Uterus (tissue), 4 donors: ENCODE measurements around the gene KRTAP10-2. TPM values are rescaled to one million over a fixed set of nuclear protein-coding genes. Genes with fewer than 3 reads are reported as not detected.
"Not testable (repeated sequence)": the region's sequence is repeated elsewhere in the genome, so short reads cannot be mapped to it uniquely, and the experiment has no call there.

Source experiments
- DNase-seq, 2 donors: peaks; one replicate each; pipeline ENCODE4 v3.0.0-alpha.2; 2019 to 2020
- H3K27ac ChIP-seq, 2 donors: fragments of 200-600 bp; sonication (generic); 1 replicate in 1 of 2; 2 replicates in 1 of 2; pipeline ENCODE4 v1.5.1; 2016 to 2018
- H3K27me3 ChIP-seq, 2 donors: fragments of 200-600 bp; sonication (generic); one replicate each; pipeline ENCODE4 v1.5.1; 2018 to 2019; ENCODE audit warnings: control low read depth in 1 of 2
- H3K36me3 ChIP-seq, 2 donors: fragments of 200-600 bp; sonication (generic); one replicate each; pipeline ENCODE4 v1.5.1; 2019; ENCODE audit warnings: control low read depth in 1 of 2
- H3K4me1 ChIP-seq, 2 donors: fragments of 200-600 bp; sonication (generic); one replicate each; pipeline ENCODE4 v1.5.1; 2018 to 2019; ENCODE audit warnings: control low read depth in 1 of 2
- H3K4me3 ChIP-seq, 2 donors: fragments of 200-600 bp; sonication (generic); 1 replicate in 1 of 2; 2 replicates in 1 of 2; pipeline ENCODE4 v1.5.1; 2018 to 2019; ENCODE audit warnings: mild to moderate bottlenecking in 1 of 2
- H3K9me3 ChIP-seq, 2 donors: fragments of 200-600 bp; sonication (generic); one replicate each; pipeline ENCODE4 v1.5.1; 2019; ENCODE audit warnings: control low read depth in 1 of 2
- POLR2A ChIP-seq, 2 donors: fragments of 450-650 bp; IDR thresholded peaks; one replicate each; pipeline ENCODE4 v1.6.1; 2016; ENCODE audit warnings: antibody characterized with exemption in 2 of 2, mild to moderate bottlenecking in 1 of 2, moderate library complexity in 1 of 2
- intact Hi-C: fragments of 100-400 bp; cut with DNase I; formaldehyde crosslinking; loops from one replicate; pipeline ENCODE4 v1.15.1; 2023; ENCODE audit warnings: low total_unique reads
- total RNA-seq, 4 donors: library from RNA; depleted of rRNA in 3 of 4; stranded (reverse); fragments of >200 nt in 3 of 4; gene quantifications; one replicate each; pipeline versions ENCODE4 v1.1.0 to v1.2.4, GENCODE V29; 2014 to 2023
- TF ChIP-seq, protein P1 (sequence below), 4 experiments: fragments of 200-600 bp in 2 of 4; fragments of 450-650 bp in 2 of 4; sonication (generic) in 2 of 4; IDR thresholded peaks; one replicate each; pipeline ENCODE4 v1.5.1; 2016 to 2019; ENCODE audit warnings: antibody characterized with exemption in 4 of 4, mild to moderate bottlenecking in 2 of 4, moderate library complexity in 1 of 4
- donor health status: DM: yes; HTN: yes; CAD: no.

The KRTAP10-2 gene
- total RNA-seq, 4 donors from 2014 or later: not detected

DNA sequence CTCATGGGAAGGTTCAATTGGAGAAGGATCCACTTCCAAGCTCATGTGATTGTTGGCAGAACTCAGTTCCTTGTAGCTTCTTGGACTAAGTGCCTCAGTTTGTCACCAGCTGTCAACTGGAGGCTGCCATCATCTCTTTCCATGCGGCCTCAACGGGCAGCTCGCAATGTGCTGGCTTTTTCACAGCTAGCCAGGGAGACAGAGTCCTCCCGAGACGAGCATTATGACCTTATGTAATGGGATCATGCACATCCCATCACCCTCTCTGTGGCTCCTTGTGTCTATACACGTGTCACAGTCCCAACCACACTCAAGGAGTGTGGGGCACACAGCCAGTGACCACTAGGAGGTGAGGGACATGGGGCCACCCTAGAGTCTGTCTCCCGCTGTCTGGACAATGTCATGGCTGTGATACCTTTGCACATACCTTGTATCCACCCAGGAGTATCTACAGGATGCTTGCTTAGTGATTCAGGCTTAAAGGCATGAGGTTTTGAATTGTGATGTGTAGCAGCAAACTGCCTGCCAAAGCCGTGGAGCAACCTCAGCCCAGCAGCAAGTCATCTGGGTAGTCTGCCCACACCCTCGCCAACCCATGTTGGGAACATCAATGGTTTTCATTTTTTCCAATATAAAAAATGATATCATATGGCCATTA is 44.9 kb upstream of the KRTAP10-2 start:
- Histone ChIP-seq H3K4me3 (no peak overlapping the region), H3K9me3 (no peaks in the 10 kb centered on the region), H3K36me3 (no peaks in the 10 kb centered on the region), H3K4me1 (no peaks in the 10 kb centered on the region), H3K27me3 (no peaks in the 10 kb centered on the region), H3K27ac (no peak overlapping the region)
- TF ChIP-seq POLR2A (IDR thresholded peaks at IDR 0.05): no peak
- no peak for DNase-seq
- intact Hi-C loops: no loop called here

GRCh38 chr21:44595524-44595923 is 44.2 kb upstream of the KRTAP10-2 start:
- Histone ChIP-seq H3K9me3 (no peaks in the 10 kb centered on the region), H3K27ac (no peak overlapping the region), H3K36me3 (no peaks in the 10 kb centered on the region), H3K4me1 (no peaks in the 10 kb centered on the region), H3K4me3 (no peak overlapping the region), H3K27me3 (no peaks in the 10 kb centered on the region)
- no peak for DNase-seq
- intact Hi-C loops: no loop called here
- TF ChIP-seq, protein P1, sequence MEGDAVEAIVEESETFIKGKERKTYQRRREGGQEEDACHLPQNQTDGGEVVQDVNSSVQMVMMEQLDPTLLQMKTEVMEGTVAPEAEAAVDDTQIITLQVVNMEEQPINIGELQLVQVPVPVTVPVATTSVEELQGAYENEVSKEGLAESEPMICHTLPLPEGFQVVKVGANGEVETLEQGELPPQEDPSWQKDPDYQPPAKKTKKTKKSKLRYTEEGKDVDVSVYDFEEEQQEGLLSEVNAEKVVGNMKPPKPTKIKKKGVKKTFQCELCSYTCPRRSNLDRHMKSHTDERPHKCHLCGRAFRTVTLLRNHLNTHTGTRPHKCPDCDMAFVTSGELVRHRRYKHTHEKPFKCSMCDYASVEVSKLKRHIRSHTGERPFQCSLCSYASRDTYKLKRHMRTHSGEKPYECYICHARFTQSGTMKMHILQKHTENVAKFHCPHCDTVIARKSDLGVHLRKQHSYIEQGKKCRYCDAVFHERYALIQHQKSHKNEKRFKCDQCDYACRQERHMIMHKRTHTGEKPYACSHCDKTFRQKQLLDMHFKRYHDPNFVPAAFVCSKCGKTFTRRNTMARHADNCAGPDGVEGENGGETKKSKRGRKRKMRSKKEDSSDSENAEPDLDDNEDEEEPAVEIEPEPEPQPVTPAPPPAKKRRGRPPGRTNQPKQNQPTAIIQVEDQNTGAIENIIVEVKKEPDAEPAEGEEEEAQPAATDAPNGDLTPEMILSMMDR (IDR thresholded peaks at IDR 0.05): no peak
- no peak for TF ChIP-seq POLR2A (IDR thresholded peaks at IDR 0.05)

- no peak overlapping the region for H3K27ac ChIP-seq
- no peaks in the 10 kb centered on the region for H3K36me3 ChIP-seq
- H3K4me1 ChIP-seq: no peaks in the 10 kb centered on the region
- no peaks in the 10 kb centered on the region for H3K9me3 ChIP-seq
- no peaks in the 10 kb centered on the region for H3K27me3 ChIP-seq
- intact Hi-C loops: no loop called here
- no peak overlapping the region for H3K4me3 ChIP-seq
- DNase-seq: no peak
- TF ChIP-seq POLR2A (IDR thresholded peaks at IDR 0.05): no peak
- TF ChIP-seq, protein P1 (IDR thresholded peaks at IDR 0.05): no peak
These were observed 43.2 kb upstream of the KRTAP10-2 start for GRCh38 chr21:44594406-44594916.

- no peaks in the 10 kb centered on the region for H3K27me3 ChIP-seq
- DNase-seq: no peak
- intact Hi-C loops: no loop called here
- H3K9me3 ChIP-seq: no peaks in the 10 kb centered on the region
- no peak overlapping the region for H3K27ac ChIP-seq
- no peaks in the 10 kb centered on the region for H3K36me3 ChIP-seq
- H3K4me3 ChIP-seq: no peak overlapping the region
- TF ChIP-seq, protein P1 (IDR thresholded peaks at IDR 0.05): no peak
- no peak for TF ChIP-seq POLR2A (IDR thresholded peaks at IDR 0.05)
- H3K4me1 ChIP-seq: no peaks in the 10 kb centered on the region
These were observed 42.5 kb upstream of the KRTAP10-2 start for GRCh38 chr21:44593598-44594405.

DNA sequence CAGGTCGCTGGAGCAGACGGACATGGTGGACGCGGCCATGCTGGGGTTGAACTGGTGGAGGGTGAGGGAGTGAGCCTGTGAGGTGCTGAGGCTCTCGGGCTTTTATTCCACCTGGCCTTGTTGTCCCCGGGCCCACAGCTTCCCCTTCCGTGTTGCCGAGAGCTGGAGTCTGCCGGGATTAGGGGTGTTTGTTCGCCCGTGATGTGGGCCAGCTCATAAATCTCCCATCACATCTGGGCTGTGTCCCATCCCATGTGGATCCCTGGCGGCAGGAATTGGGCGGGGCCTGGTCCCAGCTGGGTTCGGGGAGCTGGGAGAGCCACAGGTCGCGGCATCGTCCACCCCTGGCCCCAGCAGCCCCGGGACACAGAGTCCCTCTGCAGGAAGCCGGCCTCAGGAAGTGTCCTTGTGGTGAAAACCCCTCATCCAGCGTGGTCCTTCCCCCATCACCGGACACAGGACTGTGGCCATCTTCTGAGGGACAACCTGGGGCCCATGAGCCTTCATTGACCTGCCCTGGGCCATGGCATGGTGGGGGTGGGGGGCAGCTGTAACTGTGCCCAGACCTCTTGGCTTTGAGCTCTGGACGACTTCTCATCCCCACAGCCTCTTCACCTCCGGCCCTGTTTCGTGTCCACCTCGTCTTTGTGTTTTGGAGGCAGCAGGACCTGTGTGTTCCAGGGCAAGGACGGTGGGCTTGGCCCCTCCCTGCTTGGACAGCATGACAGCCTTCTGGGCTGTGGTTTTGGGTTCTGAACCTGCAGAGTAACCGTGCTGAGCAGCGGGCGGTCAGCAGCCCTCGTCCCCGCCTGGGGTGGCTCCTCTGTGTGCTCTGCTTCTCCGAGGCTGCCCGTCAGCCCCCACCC is 41.4 kb upstream of the KRTAP10-2 start, which contains the start of gene KRTAP10-6:
TSS of gene KRTAP10-6 (minus strand) at position 60 of the 866 bp plus-strand sequence. CDS start at position 39, 21 bp downstream.
- H3K4me3 ChIP-seq: no peak within 1 kb of the TSS
- H3K9me3 ChIP-seq: no peaks in the 10 kb centered on the region
- no peaks in the 10 kb centered on the region for H3K27me3 ChIP-seq
- no peak for TF ChIP-seq POLR2A (IDR thresholded peaks at IDR 0.05)
- TF ChIP-seq, protein P1 (IDR thresholded peaks at IDR 0.05): no peak
- H3K27ac ChIP-seq: no peak within 1 kb of the TSS
- DNase-seq: no peak
- no peaks in the 10 kb centered on the region for H3K36me3 ChIP-seq
- no peaks in the 10 kb centered on the region for H3K4me1 ChIP-seq
- intact Hi-C loops: no loop called here

DNA sequence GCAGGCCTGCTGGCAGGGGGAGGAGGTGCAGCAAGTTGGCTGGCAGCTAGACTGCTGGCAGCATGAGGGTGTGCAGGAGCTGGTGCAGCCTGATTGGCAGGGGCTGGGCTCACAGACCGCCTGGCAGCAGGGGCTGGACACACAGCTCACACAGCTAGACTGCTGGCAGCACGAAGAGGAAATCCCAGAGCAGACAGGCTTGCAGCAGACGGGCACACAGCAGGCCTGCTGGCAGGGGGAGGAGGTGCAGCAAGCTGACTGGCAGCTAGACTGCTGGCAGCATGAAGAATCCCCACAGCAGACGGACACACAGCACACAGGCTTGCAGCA is 40.5 kb upstream of the KRTAP10-2 start:
- H3K4me3 ChIP-seq, H3K27ac ChIP-seq, intact Hi-C loops, DNase-seq, H3K4me1 ChIP-seq, H3K36me3 ChIP-seq, H3K9me3 ChIP-seq, H3K27me3 ChIP-seq: not testable (repeated sequence)

DNA sequence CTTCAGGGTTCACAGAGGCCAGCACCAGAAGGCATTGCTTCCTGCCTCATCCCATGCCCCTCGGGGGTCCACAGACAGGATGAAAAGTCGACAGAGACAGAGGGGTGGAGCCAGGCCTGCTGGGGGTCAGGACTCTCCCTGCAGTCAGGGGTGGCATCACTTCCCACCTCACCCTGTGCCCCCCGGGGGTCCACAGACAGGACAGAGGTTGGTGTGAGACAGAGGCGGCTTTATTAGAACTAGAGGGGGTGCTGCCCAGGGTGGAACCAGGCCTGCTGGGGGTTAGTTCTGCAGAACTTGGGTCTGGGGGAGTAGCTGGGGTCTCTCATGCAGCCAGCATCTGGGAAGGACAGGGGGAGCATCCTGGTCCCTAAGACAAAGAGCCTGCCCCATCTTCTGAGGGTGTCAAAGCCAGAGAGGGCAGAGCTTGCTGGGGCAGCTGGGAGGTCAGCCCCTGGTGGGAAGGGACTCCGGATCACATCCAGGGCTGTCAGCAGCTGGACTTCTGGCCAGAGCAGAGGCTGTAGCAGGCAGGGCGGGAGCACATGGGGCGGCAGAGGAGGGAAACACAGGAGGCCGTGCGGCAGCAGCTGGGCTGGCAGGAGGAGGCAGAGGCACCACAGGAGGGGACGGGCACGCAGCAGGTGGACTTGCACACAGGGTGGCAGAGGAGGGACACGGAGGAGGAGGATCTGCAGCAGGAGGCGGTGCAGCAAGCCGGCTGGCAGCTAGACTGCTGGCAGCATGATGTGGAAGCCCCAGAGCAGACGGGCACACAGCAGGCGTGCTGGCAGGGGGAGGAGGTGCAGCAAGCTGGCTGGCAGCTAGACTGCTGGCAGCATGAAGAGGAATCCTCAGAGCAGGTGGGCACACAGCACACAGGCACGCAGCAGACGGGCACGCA is 39.8 kb upstream of the KRTAP10-2 start:
- DNase-seq, H3K9me3 ChIP-seq, H3K4me1 ChIP-seq, H3K4me3 ChIP-seq, intact Hi-C loops, H3K27ac ChIP-seq, H3K27me3 ChIP-seq, H3K36me3 ChIP-seq: not testable (repeated sequence)
